ENCODE measurements around the gene ROPN1B. TPM values are rescaled to one million over a fixed set of nuclear protein-coding genes. Genes with fewer than 3 reads are reported as not detected.

Gene ROPN1B
- polyA plus RNA-seq, 2 donors: 0.06 TPM; not detected in 1

DNA sequence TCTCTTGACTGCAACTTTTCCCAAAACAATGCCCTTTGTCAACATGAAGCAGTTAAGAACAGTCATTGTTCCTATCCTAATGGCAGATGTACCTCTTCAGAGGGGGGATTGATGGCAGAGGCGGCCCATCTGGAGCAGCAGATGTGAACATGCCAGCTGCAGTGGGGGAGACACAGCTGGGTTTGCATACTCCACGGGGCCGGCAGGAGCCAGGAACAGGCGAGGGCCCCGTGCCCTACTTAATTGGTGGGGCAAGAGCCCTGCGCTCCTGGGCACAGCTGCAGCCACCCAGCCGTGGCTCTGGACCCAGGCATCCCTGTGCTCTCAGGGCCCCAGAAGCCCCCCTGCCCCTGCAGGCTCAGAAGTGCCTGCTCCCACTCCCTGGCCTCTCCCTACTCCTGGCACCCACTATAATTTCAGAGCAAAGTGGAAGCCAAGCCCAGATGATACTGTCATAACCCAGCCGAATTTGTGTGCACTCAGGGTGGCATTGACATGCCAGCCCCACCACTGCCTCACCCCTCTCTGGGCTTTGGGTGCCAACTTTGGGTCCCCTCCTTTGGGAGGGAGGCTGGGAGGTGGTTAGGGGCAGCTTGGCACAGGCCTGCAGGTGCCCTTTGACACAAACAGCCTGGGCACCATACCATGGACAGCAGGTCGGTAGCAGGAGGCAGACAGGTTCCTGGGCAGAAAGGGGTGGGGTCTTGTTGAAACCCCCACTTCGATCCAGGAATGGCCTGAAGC, 34.6 kb downstream of the ROPN1B start:
- Histone ChIP-seq H3K36me3 (ENCODE audit: control insufficient read depth in 2 of 2, insufficient read depth in 2 of 2, low read length in 1 of 2) (peaks cover 7 to 24% of the 10 kb centered on the region in 2 donors), H3K9me3 (ENCODE audit: control insufficient read depth in 2 of 2, insufficient read depth in 1 of 2, low read depth in 1 of 2, low read length in 1 of 2) (no peaks in the 10 kb centered on the region), H3K27me3 (ENCODE audit: control insufficient read depth in 1 of 2, insufficient read depth in 2 of 2, low read length in 2 of 2) (no peaks in the 10 kb centered on the region), H3K27ac (ENCODE audit: low read depth in 2 of 2, low read length in 1 of 2) (no peak overlapping the region), H3K4me1 (ENCODE audit: control insufficient read depth in 2 of 2, insufficient read depth in 2 of 2, low read length in 1 of 2) (peaks cover 0 to 2% of the 10 kb centered on the region in 2 donors), H3K4me3 (ENCODE audit: low read depth in 1 of 2, low read length in 2 of 2) (no peak overlapping the region)
- WGBS, 2 donors: 90% methylated on average over 10 of the region's 10 CpGs

GRCh38 chr3:126004217-126004616, 35.2 kb downstream of the ROPN1B start:
- WGBS, 2 donors: 91 to 92% methylated on average over 6 of the region's 6 CpGs
- Histone ChIP-seq H3K4me3 (ENCODE audit: low read depth in 1 of 2, low read length in 2 of 2) (no peak overlapping the region), H3K27me3 (ENCODE audit: control insufficient read depth in 1 of 2, insufficient read depth in 2 of 2, low read length in 2 of 2) (no peaks in the 10 kb centered on the region), H3K36me3 (ENCODE audit: control insufficient read depth in 2 of 2, insufficient read depth in 2 of 2, low read length in 1 of 2) (peaks cover 7 to 26% of the 10 kb centered on the region in 2 donors), H3K4me1 (ENCODE audit: control insufficient read depth in 2 of 2, insufficient read depth in 2 of 2, low read length in 1 of 2) (peaks cover 0 to 2% of the 10 kb centered on the region in 2 donors), H3K9me3 (ENCODE audit: control insufficient read depth in 2 of 2, insufficient read depth in 1 of 2, low read depth in 1 of 2, low read length in 1 of 2) (no peaks in the 10 kb centered on the region), H3K27ac (ENCODE audit: low read depth in 2 of 2, low read length in 1 of 2) (no peak overlapping the region)

DNA sequence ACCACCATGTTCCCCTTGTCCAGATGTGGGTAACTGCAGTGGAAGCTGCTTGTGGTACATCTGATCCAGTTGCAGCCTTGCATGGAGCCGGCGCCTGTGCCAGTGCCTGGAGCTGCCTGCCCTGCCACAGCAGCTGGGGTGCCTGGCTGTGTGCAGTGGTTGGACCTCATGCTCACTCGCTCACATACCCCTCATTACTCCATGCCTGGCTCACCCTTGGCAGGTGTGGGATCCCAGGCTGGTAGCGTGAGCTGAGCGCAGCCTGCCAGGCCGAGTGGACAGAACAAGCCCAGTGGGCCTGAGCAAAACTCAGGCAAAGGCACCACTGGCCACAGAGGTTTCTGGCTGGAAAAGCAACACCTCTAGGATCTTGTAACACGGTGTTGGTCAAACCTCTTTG, 35.7 kb downstream of the ROPN1B start:
- peaks cover 7 to 26% of the 10 kb centered on the region in 2 donors for H3K36me3 ChIP-seq (ENCODE audit: control insufficient read depth in 2 of 2, insufficient read depth in 2 of 2, low read length in 1 of 2)
- H3K4me3 ChIP-seq (ENCODE audit: low read depth in 1 of 2, low read length in 2 of 2): no peak overlapping the region
- 98% methylated on average over 7 of the region's 7 CpGs for WGBS, 2 donors
- H3K4me1 ChIP-seq (ENCODE audit: control insufficient read depth in 2 of 2, insufficient read depth in 2 of 2, low read length in 1 of 2): peaks cover 0 to 2% of the 10 kb centered on the region in 2 donors
- no peak overlapping the region for H3K27ac ChIP-seq (ENCODE audit: low read depth in 2 of 2, low read length in 1 of 2)
- H3K27me3 ChIP-seq (ENCODE audit: control insufficient read depth in 1 of 2, insufficient read depth in 2 of 2, low read length in 2 of 2): no peaks in the 10 kb centered on the region
- H3K9me3 ChIP-seq (ENCODE audit: control insufficient read depth in 2 of 2, insufficient read depth in 1 of 2, low read depth in 1 of 2, low read length in 1 of 2): no peaks in the 10 kb centered on the region

DNA sequence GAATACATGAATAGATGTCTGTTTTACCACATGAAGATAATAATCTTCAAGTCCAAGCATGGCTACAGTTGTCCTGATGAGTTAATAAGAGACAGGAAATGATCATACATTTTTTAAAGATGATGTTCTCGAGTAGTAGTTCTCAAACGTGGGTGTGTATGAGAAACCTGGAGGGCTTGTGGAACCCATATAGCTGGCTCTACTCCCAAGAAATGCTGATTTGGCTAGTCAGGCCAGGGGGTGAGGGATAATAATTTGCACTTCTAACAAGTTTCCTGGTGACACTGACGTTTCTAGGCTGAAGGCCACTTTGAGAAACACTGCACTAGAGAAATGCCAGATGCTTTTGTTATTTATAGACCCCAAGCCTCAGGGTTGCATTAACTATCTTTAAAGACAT, 37.0 kb downstream of the ROPN1B start:
- Histone ChIP-seq H3K4me1 (ENCODE audit: control insufficient read depth in 2 of 2, insufficient read depth in 2 of 2, low read length in 1 of 2) (peaks cover 0 to 2% of the 10 kb centered on the region in 2 donors), H3K27ac (ENCODE audit: low read depth in 2 of 2, low read length in 1 of 2) (no peak overlapping the region), H3K9me3 (ENCODE audit: control insufficient read depth in 2 of 2, insufficient read depth in 1 of 2, low read depth in 1 of 2, low read length in 1 of 2) (no peaks in the 10 kb centered on the region), H3K4me3 (ENCODE audit: low read depth in 1 of 2, low read length in 2 of 2) (no peak overlapping the region), H3K27me3 (ENCODE audit: control insufficient read depth in 1 of 2, insufficient read depth in 2 of 2, low read length in 2 of 2) (no peaks in the 10 kb centered on the region), H3K36me3 (ENCODE audit: control insufficient read depth in 2 of 2, insufficient read depth in 2 of 2, low read length in 1 of 2) (peaks cover 11 to 26% of the 10 kb centered on the region in 2 donors)
- 36% methylated on average over 3 of the region's 3 CpGs for WGBS, 2 donors

GRCh38 chr3:126008219-126008618, 39.2 kb downstream of the ROPN1B start:
- no peaks in the 10 kb centered on the region for H3K27me3 ChIP-seq (ENCODE audit: control insufficient read depth in 1 of 2, insufficient read depth in 2 of 2, low read length in 2 of 2)
- no peak overlapping the region for H3K27ac ChIP-seq (ENCODE audit: low read depth in 2 of 2, low read length in 1 of 2)
- peaks cover 0 to 2% of the 10 kb centered on the region in 2 donors for H3K4me1 ChIP-seq (ENCODE audit: control insufficient read depth in 2 of 2, insufficient read depth in 2 of 2, low read length in 1 of 2)
- H3K36me3 ChIP-seq (ENCODE audit: control insufficient read depth in 2 of 2, insufficient read depth in 2 of 2, low read length in 1 of 2): peaks cover 11 to 33% of the 10 kb centered on the region in 2 donors
- no peaks in the 10 kb centered on the region for H3K9me3 ChIP-seq (ENCODE audit: control insufficient read depth in 2 of 2, insufficient read depth in 1 of 2, low read depth in 1 of 2, low read length in 1 of 2)
- H3K4me3 ChIP-seq (ENCODE audit: low read depth in 1 of 2, low read length in 2 of 2): no peak overlapping the region
- 90 to 98% methylated on average over 3 of the region's 3 CpGs for WGBS, 2 donors

- no peak overlapping the region for H3K27ac ChIP-seq (ENCODE audit: low read depth in 2 of 2, low read length in 1 of 2)
- no peaks in the 10 kb centered on the region for H3K4me1 ChIP-seq (ENCODE audit: control insufficient read depth in 2 of 2, insufficient read depth in 2 of 2, low read length in 1 of 2)
- no peaks in the 10 kb centered on the region for H3K9me3 ChIP-seq (ENCODE audit: control insufficient read depth in 2 of 2, insufficient read depth in 1 of 2, low read depth in 1 of 2, low read length in 1 of 2)
- WGBS, 2 donors: 92 to 94% methylated on average over 3 of the region's 3 CpGs
- no peaks in the 10 kb centered on the region for H3K27me3 ChIP-seq (ENCODE audit: control insufficient read depth in 1 of 2, insufficient read depth in 2 of 2, low read length in 2 of 2)
- no peak overlapping the region for H3K4me3 ChIP-seq (ENCODE audit: low read depth in 1 of 2, low read length in 2 of 2)
- peaks cover 11 to 35% of the 10 kb centered on the region in 2 donors for H3K36me3 ChIP-seq (ENCODE audit: control insufficient read depth in 2 of 2, insufficient read depth in 2 of 2, low read length in 1 of 2)
Observed at GRCh38 chr3:126009181-126009580, 40.2 kb downstream of the ROPN1B start.

DNA sequence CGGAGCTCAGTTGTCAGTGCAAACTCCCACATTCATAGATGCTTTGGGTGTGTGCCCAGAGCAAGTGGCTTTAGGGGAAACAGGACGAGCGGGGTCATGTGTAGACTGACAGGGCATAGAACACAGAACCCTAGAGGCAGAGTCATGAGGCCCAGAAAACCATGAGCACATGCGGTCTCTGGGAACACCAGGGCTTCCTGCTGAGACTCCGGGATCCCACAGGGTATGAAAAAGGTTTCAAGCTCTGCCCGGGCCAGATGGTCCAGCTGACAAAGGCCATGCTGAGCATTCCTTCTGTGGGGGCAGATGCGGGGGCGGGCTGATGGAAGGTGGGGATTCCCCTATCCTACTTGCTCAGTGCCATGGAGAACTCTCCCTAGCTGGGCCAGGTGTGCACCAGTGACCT, 44.8 kb downstream of the ROPN1B start:
- H3K27me3 ChIP-seq (ENCODE audit: control insufficient read depth in 1 of 2, insufficient read depth in 2 of 2, low read length in 2 of 2): no peaks in the 10 kb centered on the region
- peaks cover 12 to 14% of the 10 kb centered on the region in 2 donors for H3K36me3 ChIP-seq (ENCODE audit: control insufficient read depth in 2 of 2, insufficient read depth in 2 of 2, low read length in 1 of 2)
- peaks cover 0 to 2% of the 10 kb centered on the region in 2 donors for H3K4me1 ChIP-seq (ENCODE audit: control insufficient read depth in 2 of 2, insufficient read depth in 2 of 2, low read length in 1 of 2)
- H3K4me3 ChIP-seq (ENCODE audit: low read depth in 1 of 2, low read length in 2 of 2): no peak overlapping the region
- H3K27ac ChIP-seq (ENCODE audit: low read depth in 2 of 2, low read length in 1 of 2): no peak overlapping the region
- no peaks in the 10 kb centered on the region for H3K9me3 ChIP-seq (ENCODE audit: control insufficient read depth in 2 of 2, insufficient read depth in 1 of 2, low read depth in 1 of 2, low read length in 1 of 2)
- 79 to 89% methylated on average over 8 of the region's 8 CpGs for WGBS, 2 donors

GRCh38 chr3:126014252-126014651, 45.3 kb downstream of the ROPN1B start:
- no peaks in the 10 kb centered on the region for H3K27me3 ChIP-seq (ENCODE audit: control insufficient read depth in 1 of 2, insufficient read depth in 2 of 2, low read length in 2 of 2)
- H3K9me3 ChIP-seq (ENCODE audit: control insufficient read depth in 2 of 2, insufficient read depth in 1 of 2, low read depth in 1 of 2, low read length in 1 of 2): no peaks in the 10 kb centered on the region
- peaks cover 0 to 2% of the 10 kb centered on the region in 2 donors for H3K4me1 ChIP-seq (ENCODE audit: control insufficient read depth in 2 of 2, insufficient read depth in 2 of 2, low read length in 1 of 2)
- H3K4me3 ChIP-seq (ENCODE audit: low read depth in 1 of 2, low read length in 2 of 2): no peak overlapping the region
- H3K27ac ChIP-seq (ENCODE audit: low read depth in 2 of 2, low read length in 1 of 2): no peak overlapping the region
- peaks cover 12 to 14% of the 10 kb centered on the region in 2 donors for H3K36me3 ChIP-seq (ENCODE audit: control insufficient read depth in 2 of 2, insufficient read depth in 2 of 2, low read length in 1 of 2)
- 39 to 56% methylated on average over 4 of the region's 4 CpGs for WGBS, 2 donors

GRCh38 chr3:126015075-126015474, 46.1 kb downstream of the ROPN1B start:
- WGBS, 2 donors: 82 to 90% methylated on average over 10 of the region's 10 CpGs
- H3K27ac ChIP-seq (ENCODE audit: low read depth in 2 of 2, low read length in 1 of 2): no peak overlapping the region
- no peaks in the 10 kb centered on the region for H3K27me3 ChIP-seq (ENCODE audit: control insufficient read depth in 1 of 2, insufficient read depth in 2 of 2, low read length in 2 of 2)
- H3K4me3 ChIP-seq (ENCODE audit: low read depth in 1 of 2, low read length in 2 of 2): no peak overlapping the region
- H3K36me3 ChIP-seq (ENCODE audit: control insufficient read depth in 2 of 2, insufficient read depth in 2 of 2, low read length in 1 of 2): peaks cover 12 to 14% of the 10 kb centered on the region in 2 donors
- H3K4me1 ChIP-seq (ENCODE audit: control insufficient read depth in 2 of 2, insufficient read depth in 2 of 2, low read length in 1 of 2): peaks cover 0 to 2% of the 10 kb centered on the region in 2 donors
- no peaks in the 10 kb centered on the region for H3K9me3 ChIP-seq (ENCODE audit: control insufficient read depth in 2 of 2, insufficient read depth in 1 of 2, low read depth in 1 of 2, low read length in 1 of 2)

GRCh38 chr3:126016616-126017015, 47.6 kb downstream of the ROPN1B start:
- Histone ChIP-seq H3K4me1 (ENCODE audit: control insufficient read depth in 2 of 2, insufficient read depth in 2 of 2, low read length in 1 of 2) (peaks cover 0 to 2% of the 10 kb centered on the region in 2 donors), H3K27ac (ENCODE audit: low read depth in 2 of 2, low read length in 1 of 2) (no peak overlapping the region), H3K4me3 (ENCODE audit: low read depth in 1 of 2, low read length in 2 of 2) (no peak overlapping the region), H3K27me3 (ENCODE audit: control insufficient read depth in 1 of 2, insufficient read depth in 2 of 2, low read length in 2 of 2) (no peaks in the 10 kb centered on the region), H3K9me3 (ENCODE audit: control insufficient read depth in 2 of 2, insufficient read depth in 1 of 2, low read depth in 1 of 2, low read length in 1 of 2) (no peaks in the 10 kb centered on the region), H3K36me3 (ENCODE audit: control insufficient read depth in 2 of 2, insufficient read depth in 2 of 2, low read length in 1 of 2) (peaks cover 8 to 14% of the 10 kb centered on the region in 2 donors)
- WGBS, 2 donors: 96 to 97% methylated on average over 8 of the region's 8 CpGs

Measured in esophagus (tissue), 2 donors.